Memory B cell (primary cell): ENCODE results near the gene KRTAP10-10.
"Not testable (repeated sequence)": the region's sequence is repeated elsewhere in the genome, so short reads cannot be mapped to it uniquely, and the experiment has no call there.

Experiments used
- ATAC-seq: fragments of 150-1000 bp; cut with Tn5 transposase; 2 replicates; pipeline ENCODE4 v1.10.0; 2021; ENCODE audit warnings: low read depth, mild to moderate bottlenecking, moderate library complexity
- DNase-seq, 2 donors: peaks; one replicate each; pipeline ENCODE4 v3.0.0; 2022; ENCODE audit warnings: low spot score in 2 of 2
- H3K27ac Mint-ChIP-seq: one replicate; pipeline ENCODE4 v1.8.0; 2022; ENCODE audit warnings: mild to moderate bottlenecking, moderate library complexity, mixed read lengths
- H3K27me3 Mint-ChIP-seq: one replicate; pipeline ENCODE4 v1.8.0; 2022; ENCODE audit warnings: mixed read lengths
- H3K36me3 Mint-ChIP-seq: one replicate; pipeline ENCODE4 v1.8.0; 2022; ENCODE audit warnings: mild to moderate bottlenecking, mixed read lengths
- H3K4me1 Mint-ChIP-seq: one replicate; pipeline ENCODE4 v1.8.0; 2022; ENCODE audit warnings: mixed read lengths
- H3K4me3 Mint-ChIP-seq: one replicate; pipeline ENCODE4 v1.8.0; 2022; ENCODE audit warnings: mild to moderate bottlenecking, moderate library complexity, mixed read lengths
- H3K9me3 Mint-ChIP-seq: one replicate; pipeline ENCODE4 v1.8.0; 2022; ENCODE audit warnings: mixed read lengths

Gene KRTAP10-10

GRCh38 chr21:44626673-44627143 lies 10.4 kb upstream of the KRTAP10-10 start, which contains the start of gene KRTAP10-9:
Gene KRTAP10-9 (plus strand): TSS chr21:44627093. CDS start chr21:44627172, 79 bp downstream.
- Mint-ChIP-seq H3K4me3 (no peak within 1 kb of the TSS), H3K27ac (no peak within 1 kb of the TSS), H3K9me3 (peaks cover 34% of the 10 kb centered on the region)

GRCh38 chr21:44627181-44627822 lies 9.9 kb upstream of the KRTAP10-10 start:
- not testable (repeated sequence) for DNase-seq, H3K4me1 Mint-ChIP-seq, H3K27ac Mint-ChIP-seq, ATAC-seq, H3K4me3 Mint-ChIP-seq
- peaks cover 12% of the 10 kb centered on the region for H3K36me3 Mint-ChIP-seq
- peaks cover 35% of the 10 kb centered on the region for H3K9me3 Mint-ChIP-seq
- H3K27me3 Mint-ChIP-seq: peaks cover 13% of the 10 kb centered on the region

More at GRCh38 chr21:44626673-44627143, 10.4 kb upstream of the KRTAP10-10 start, which contains the start of gene KRTAP10-9:
- H3K27me3 Mint-ChIP-seq: peaks cover 15% of the 10 kb centered on the region
- ATAC-seq (no peak), DNase-seq (no peak)
- peaks cover 12% of the 10 kb centered on the region for H3K36me3 Mint-ChIP-seq
- peaks cover 7% of the 10 kb centered on the region for H3K4me1 Mint-ChIP-seq

DNA sequence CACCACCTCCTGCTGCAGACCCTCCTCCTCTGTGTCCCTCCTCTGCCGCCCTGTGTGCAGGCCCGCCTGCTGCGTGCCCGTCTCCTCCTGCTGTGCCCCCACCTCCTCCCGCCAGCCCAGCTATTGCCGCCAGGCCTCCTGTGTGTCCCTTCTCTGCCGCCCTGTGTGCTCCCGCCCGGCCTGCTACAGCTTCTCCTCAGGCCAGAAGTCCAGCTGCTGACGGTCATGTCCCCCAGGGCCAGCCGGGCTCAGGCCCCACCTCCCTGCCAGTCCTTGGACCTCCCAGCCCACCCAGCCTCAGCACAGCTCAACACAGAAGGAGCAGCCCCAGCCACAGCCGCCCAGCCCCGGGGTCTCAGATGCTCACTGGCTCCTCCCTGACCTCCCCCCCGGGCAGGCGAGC lies 9.3 kb upstream of the KRTAP10-10 start:
- Mint-ChIP-seq H3K9me3 (peaks cover 31% of the 10 kb centered on the region), H3K36me3 (peaks cover 12% of the 10 kb centered on the region), H3K27me3 (peaks cover 13% of the 10 kb centered on the region)
- H3K27ac Mint-ChIP-seq, ATAC-seq, H3K4me3 Mint-ChIP-seq, DNase-seq, H3K4me1 Mint-ChIP-seq: not testable (repeated sequence)

DNA sequence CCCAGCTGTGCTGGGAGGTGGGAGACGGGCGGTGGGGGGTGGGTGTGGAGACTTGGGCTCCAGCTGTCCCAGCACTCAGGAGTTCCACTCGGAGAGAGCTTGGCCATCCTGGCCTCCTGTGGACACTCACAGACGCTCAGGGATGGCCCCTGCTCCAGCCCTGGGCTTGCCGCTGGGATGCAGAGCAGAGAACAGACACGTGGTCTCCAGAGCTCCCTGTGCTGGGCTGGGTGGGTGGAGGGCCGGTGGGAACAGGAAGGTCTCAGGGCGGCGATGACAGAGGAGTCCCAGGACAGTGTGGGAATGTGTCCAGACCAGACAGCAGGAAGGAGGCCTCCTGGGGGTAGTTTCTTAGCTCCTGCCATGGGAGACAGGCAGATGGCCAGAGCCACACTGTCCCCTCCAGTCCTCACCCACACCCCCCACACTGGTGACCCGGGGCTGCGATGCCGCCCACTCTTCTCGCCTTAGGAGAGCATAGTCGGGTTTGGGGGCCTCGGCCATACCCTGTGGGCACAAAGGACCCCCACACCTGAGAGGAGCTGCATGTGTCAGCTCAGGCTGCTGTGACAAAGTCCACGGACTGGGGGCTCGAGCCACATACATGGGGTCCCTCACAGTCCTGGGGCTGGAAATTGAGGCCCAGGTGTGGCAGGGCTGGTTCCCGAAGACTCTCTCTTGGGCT lies 8.3 kb upstream of the KRTAP10-10 start:
- Mint-ChIP-seq H3K4me1 (peaks cover 7% of the 10 kb centered on the region), H3K4me3 (no peak overlapping the region), H3K36me3 (peaks cover 10% of the 10 kb centered on the region), H3K9me3 (peaks cover 29% of the 10 kb centered on the region), H3K27me3 (peaks cover 13% of the 10 kb centered on the region), H3K27ac (no peak overlapping the region)
- ATAC-seq (no peak), DNase-seq (no peak)

GRCh38 chr21:44630440-44630839 lies 6.7 kb upstream of the KRTAP10-10 start:
- Mint-ChIP-seq H3K36me3 (peaks cover 5% of the 10 kb centered on the region), H3K4me1 (peaks cover 7% of the 10 kb centered on the region), H3K27me3 (peaks cover 10% of the 10 kb centered on the region), H3K9me3 (peaks cover 24% of the 10 kb centered on the region), H3K4me3 (no peak overlapping the region), H3K27ac (no peak overlapping the region)
- no peak for DNase-seq
- ATAC-seq: no peak

- Mint-ChIP-seq H3K4me3 (no peak overlapping the region), H3K36me3 (peaks cover 5% of the 10 kb centered on the region), H3K4me1 (peaks cover 7% of the 10 kb centered on the region), H3K9me3 (peaks cover 24% of the 10 kb centered on the region), H3K27ac (no peak overlapping the region), H3K27me3 (peaks cover 8% of the 10 kb centered on the region)
- DNase-seq (no peak), ATAC-seq (no peak)
These were observed 5.1 kb upstream of the KRTAP10-10 start for GRCh38 chr21:44632067-44632466.

DNA sequence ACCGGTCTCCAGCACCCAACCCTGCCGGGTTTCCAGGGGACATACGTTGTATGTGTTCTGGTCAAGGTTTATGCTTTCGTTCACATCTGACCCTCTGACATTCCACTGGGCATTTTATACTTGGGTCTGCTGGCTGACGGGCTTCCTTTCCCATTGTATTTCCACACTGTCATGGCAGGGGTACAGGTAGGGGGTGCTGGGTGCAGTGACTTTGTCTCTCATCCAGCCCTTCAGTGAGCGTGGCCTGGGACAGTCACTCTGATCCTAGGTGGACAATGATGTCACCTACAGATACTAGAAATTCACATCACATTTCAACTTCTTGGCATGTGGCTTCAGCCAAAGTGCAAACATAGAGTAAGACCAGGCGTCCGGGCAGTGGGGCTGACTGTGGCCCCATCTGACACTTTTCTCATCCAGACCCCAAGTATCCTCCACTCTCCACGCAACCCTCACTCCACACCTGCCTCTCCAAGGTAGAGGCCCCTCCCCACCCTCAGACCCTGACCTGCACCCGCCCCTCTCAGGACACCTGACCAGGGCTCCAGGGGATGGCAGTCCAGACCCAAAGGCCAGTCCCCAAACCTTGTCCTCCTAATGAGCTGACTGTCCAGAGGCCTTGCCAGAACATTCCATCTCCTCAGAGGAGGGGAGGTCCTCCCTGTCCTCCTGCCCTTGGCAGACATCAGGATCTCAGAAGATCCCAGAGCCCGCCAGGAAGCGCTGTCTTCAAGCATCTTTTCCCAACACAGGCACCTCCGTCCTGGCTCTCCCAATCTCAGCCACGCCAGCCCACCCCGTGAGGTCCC lies 743 bp upstream of the KRTAP10-10 start:
- ATAC-seq: no peak
- no peak for DNase-seq
- no peak overlapping the region for H3K27ac Mint-ChIP-seq
- H3K4me1 Mint-ChIP-seq: no peaks in the 10 kb centered on the region
- H3K27me3 Mint-ChIP-seq: peaks cover 23% of the 10 kb centered on the region
- H3K36me3 Mint-ChIP-seq: peaks cover 5% of the 10 kb centered on the region
- no peak overlapping the region for H3K4me3 Mint-ChIP-seq
- H3K9me3 Mint-ChIP-seq: peaks cover 17% of the 10 kb centered on the region

DNA sequence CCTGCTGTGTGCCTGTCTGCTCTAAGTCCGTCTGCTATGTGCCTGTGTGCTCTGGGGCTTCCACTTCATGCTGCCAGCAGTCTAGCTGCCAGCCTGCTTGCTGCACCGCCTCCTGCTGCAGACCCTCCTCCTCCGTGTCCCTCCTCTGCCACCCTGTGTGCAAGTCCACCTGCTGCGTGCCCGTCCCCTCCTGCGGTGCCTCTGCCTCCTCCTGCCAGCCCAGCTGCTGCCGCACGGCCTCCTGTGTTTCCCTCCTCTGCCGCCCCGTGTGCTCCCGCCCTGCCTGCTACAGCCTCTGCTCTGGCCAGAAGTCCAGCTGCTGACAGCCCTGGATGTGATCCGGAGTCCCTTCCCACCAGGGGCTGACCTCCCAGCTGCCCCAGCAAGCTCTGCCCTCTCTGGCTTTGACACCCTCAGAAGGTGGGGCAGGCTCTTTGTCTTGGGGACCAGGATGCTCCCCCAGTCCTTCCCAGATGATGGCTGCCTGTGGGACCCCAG lies 744 bp downstream of the KRTAP10-10 start:
- H3K27ac Mint-ChIP-seq, H3K4me1 Mint-ChIP-seq, H3K36me3 Mint-ChIP-seq, DNase-seq, H3K4me3 Mint-ChIP-seq, ATAC-seq: not testable (repeated sequence)
- Mint-ChIP-seq H3K9me3 (peaks cover 16% of the 10 kb centered on the region), H3K27me3 (peaks cover 26% of the 10 kb centered on the region)

GRCh38 chr21:44638506-44639330 lies 1.6 kb downstream of the KRTAP10-10 start:
- not testable (repeated sequence) for H3K27ac Mint-ChIP-seq, H3K36me3 Mint-ChIP-seq, H3K4me3 Mint-ChIP-seq, ATAC-seq, H3K4me1 Mint-ChIP-seq, DNase-seq
- peaks cover 28% of the 10 kb centered on the region for H3K27me3 Mint-ChIP-seq
- H3K9me3 Mint-ChIP-seq: peaks cover 15% of the 10 kb centered on the region

DNA sequence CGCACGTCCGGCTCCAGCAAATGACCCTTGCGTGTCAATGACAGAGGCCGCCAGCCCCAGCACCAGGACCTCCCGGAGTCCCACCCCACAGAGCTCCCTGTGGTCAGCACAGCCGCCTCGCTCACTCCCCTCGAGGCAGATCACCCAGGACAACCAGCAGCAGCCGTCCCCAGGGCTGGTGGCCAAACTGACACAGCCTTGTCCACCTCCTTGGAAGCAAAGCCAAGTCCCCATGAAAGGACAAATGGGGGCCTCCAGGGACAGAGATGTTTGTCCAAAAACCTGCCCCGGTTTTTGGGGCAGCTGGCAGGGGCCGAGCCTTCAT lies 2.1 kb downstream of the KRTAP10-10 start:
- Mint-ChIP-seq H3K27me3 (peaks cover 28% of the 10 kb centered on the region), H3K4me3 (no peak overlapping the region), H3K36me3 (peaks cover 5% of the 10 kb centered on the region), H3K9me3 (peaks cover 15% of the 10 kb centered on the region), H3K27ac (no peak overlapping the region), H3K4me1 (no peaks in the 10 kb centered on the region)
- DNase-seq (no peak), ATAC-seq (no peak)

- no peak for DNase-seq
- Mint-ChIP-seq H3K4me1 (no peaks in the 10 kb centered on the region), H3K27me3 (peaks cover 26% of the 10 kb centered on the region), H3K27ac (no peak overlapping the region), H3K36me3 (peaks cover 5% of the 10 kb centered on the region), H3K4me3 (no peak overlapping the region), H3K9me3 (peaks cover 23% of the 10 kb centered on the region)
- no peak for ATAC-seq
These were observed 3.6 kb downstream of the KRTAP10-10 start for GRCh38 chr21:44640761-44641160.

DNA sequence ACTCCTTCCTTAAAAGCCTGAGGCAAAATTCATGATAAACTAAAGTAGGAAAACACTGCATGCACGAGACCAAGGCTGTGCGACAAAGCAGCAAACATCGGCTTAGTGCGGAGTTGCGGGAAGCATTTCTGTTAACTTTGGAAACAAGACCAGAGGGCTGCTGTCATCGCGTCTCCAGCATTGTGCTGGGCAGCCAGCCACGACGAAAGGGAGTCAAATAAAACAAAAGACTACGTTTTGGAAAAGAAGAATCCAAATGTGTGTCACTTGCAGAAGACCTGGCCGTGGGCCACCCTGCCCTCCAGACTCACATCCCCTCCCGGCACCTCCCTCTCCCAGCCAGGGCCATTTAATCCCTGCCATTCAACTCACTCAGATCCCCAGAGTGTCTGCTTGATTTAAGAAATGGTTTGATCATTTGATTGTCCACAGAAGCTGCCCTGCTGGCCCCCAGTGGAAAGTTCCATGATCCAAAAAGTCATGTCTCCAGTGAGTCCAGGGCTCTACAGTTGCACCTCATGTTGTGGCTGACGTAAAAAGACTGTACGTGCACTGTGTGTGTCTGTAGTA lies 6.7 kb downstream of the KRTAP10-10 start:
- Mint-ChIP-seq H3K9me3 (peaks cover 23% of the 10 kb centered on the region), H3K4me1 (peaks cover 3% of the 10 kb centered on the region), H3K27me3 (peaks cover 27% of the 10 kb centered on the region), H3K36me3 (peaks cover 5% of the 10 kb centered on the region), H3K4me3 (no peak overlapping the region), H3K27ac (no peak overlapping the region)
- no peak for DNase-seq
- no peak for ATAC-seq

DNA sequence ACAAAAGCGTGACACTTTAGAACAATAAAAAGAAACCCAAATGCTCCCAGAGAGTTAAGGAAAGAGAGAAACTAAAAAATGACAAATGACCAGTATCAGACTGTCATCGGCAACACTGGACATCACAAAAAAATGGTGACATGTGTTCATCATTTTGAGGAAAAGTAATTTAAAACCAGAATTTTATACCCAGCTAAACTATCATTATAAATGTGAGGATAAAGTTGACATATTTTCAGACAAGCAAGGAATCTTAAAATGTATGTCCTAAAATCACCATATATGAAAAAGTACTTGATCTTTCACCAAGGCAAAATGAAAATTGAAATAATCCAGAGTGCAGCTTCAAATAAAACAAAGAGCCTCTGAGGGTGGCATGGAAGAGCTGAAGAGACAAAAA lies 7.7 kb downstream of the KRTAP10-10 start:
- Mint-ChIP-seq H3K27ac (no peak overlapping the region), H3K9me3 (peaks cover 23% of the 10 kb centered on the region), H3K27me3 (peaks cover 24% of the 10 kb centered on the region), H3K4me3 (no peak overlapping the region), H3K4me1 (peaks cover 3% of the 10 kb centered on the region), H3K36me3 (peaks cover 5% of the 10 kb centered on the region)
- no peak for DNase-seq
- no peak for ATAC-seq
